HG03558 (cell line): ENCODE measurements around the gene ZNF200.

Experiments used
- ATAC-seq: cut with Tn5 transposase; IDR thresholded peaks from one replicate; pipeline ENCODE4 v1.9.1; 2021; ENCODE audit warnings: moderate number of reproducible peaks; ENCODE audit not compliant: unreplicated experiment; ENCODE audit errors: extremely low read depth

ZNF200 gene

DNA sequence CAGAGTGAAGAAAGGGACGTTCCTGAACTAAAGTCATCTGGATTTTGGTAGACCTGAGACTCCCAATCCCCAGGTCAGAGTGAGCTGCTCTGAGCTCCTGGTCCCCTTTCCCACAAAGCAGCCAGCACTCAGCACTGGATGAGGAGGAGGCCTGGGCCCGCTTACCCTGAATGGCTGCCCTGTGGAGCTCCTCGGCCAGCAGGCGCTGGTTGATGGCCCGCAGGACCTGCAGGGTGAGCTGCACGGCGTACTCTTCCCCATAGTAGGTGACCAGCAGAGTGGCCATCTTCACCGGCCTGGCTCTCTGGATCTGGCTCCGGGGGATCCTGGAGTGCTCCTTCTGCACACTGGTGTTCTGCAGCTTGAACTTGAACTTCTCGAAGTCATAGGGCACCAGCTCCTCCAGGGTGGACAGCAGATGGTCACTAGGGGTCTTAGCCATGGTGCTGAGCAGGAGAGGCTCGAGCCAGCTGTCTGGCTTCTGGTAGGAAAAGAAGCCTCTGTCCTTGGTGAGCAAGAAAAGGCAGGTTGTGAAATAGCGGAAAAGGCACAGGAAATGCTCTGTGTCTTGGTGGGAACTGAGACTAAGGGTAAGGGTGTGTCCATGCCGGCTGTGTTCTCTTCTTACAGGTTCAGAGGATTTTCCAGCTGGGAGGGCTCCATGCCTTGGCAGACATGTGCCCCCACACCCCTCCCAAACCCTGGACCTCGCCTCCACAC, 21.3 kb upstream of the ZNF200 start, which contains the start of gene MEFV:
Gene MEFV, minus strand, starts transcription at position 488 of the 720 bp plus-strand sequence. Its CDS starts 46 bp downstream, at position 442.
- no peak for ATAC-seq

DNA sequence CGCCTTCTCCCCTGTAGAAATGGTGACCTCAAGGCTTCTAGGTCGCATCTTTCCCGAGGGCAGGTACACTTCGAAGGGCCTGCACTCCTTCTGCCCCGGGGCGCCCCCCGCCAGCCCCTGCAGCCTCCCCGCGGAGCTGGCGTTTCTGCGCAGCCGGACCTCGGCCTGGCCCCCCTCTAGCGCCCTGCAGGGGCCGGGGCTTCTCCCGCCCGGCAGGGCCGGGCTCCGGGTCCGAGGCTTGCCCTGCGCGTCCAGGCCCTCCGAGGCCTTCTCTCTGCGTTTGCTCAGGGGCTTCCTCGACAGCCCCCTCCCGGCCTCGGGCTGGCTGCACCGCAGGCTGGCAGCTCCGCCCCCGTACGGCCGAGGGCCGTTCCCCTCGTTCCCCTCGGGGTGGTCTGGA, 19.4 kb upstream of the ZNF200 start:
- no peak for ATAC-seq

DNA sequence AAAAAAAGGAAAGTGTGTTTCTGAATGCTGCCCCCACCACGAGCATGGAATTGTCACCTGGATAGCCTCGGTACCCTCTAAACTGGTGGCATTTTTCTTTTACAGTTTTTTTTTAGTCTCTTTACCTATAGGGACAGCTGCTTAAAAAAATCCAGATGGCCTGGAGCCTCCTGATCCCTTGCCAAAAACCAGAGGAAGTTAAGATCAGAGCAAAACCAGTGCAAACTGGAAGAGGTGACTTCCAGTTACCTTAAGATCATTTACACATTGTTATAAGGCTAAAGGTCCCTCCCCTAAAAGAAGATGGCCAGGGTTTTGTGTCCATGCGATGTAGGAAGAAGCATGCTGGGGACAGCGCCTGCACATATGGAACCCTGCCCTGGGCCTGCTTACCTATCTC, 18.0 kb upstream of the ZNF200 start:
- no peak for ATAC-seq

DNA sequence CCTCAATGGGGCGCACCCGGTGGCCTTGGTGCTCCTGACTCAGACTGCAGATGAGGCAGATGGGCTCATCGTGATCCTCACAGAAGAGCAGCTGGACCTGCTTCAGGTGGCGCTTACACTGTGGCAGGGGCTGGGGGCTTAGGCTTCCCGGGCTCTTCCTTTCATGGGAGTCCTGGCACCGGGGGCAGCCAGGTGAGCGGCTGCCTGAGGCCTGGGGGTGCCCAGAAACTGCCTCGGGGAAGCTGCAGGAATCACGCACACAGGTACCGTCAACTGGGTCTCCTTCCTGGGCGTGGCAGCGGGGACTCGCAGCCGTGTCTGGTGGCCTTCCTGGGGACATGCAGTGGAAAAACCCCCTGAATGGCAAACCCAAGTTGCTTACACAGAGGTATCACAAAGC, 14.5 kb upstream of the ZNF200 start:
- no peak for ATAC-seq

DNA sequence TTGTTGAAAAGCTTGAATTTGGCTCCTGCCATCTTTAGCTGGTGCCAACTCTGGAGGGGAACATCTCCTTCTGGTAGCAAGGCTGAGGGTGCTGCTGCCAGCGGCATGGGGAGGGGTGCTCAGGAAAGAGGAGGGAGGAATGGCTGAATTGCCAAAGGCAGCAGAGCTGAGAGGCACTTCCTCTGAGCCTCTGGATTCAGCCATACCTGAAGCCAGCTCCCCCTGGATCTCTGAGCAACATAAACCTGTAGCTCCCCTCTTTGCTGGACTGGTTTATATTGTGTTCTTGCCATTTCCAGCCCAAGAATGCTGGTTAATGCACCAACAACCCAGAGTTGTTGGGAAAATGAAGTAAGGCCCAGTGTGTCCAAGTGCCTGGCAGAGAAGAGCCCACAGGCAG, 14.1 kb upstream of the ZNF200 start:
- ATAC-seq: no peak

DNA sequence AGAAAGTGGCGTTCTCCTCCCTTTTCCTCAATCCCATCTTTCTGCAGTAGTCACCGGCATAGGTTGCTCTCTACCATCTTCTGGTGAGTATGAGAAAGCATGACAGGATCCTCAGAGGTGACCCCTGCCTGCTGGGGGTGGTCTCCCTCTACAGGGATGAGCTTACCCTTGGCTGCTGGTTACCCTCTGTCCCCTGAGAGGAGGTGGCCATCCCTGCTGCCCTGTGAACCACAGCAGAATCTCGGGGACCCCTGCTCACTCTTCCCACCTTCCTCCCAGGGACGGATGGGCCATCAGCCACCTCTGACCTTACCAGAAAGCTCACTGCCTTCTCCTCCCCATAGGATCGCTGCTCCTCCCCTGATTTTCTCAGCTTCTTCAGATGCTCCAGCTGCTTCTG, 13.6 kb upstream of the ZNF200 start:
- ATAC-seq: no peak

DNA sequence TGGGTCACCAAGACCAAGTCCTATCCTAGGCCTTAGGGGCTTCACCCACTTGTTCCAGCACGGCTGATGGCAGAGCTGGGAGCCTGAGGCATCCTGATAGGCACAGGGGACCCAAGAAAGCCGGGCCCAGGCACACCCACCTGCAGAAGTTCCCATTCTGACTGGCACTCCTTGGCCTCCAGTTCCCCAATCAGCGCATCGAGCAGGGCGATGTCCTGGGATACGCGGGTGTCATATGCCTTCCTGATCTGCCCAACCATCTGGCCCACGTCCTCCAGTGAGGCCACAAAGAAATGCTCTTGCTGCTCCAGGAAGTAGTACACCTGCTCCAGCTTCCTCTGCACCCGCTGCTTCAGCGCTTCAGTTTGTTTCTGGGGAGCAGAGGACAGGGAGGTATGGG, 11.9 kb upstream of the ZNF200 start:
- ATAC-seq: no peak

DNA sequence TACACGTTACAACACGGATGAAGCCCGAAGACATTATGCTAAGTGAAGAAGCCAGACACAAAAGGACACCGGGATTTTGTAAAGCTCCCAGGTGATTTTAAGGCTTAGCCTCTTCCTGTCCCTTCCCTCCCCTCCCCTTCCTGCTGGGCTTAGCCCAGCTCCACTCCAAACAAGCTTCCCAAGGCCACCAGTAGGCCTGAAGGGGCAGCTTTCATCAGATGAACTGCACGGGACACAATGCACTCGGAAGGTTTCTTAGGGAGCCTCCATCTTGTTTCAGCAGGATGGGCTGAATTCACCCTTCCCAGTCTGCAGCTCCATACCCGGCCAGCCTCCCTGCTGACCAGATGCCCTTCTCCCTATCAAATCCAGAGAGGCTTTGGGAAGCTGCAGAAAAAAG, 11.0 kb upstream of the ZNF200 start:
- ATAC-seq: no peak

DNA sequence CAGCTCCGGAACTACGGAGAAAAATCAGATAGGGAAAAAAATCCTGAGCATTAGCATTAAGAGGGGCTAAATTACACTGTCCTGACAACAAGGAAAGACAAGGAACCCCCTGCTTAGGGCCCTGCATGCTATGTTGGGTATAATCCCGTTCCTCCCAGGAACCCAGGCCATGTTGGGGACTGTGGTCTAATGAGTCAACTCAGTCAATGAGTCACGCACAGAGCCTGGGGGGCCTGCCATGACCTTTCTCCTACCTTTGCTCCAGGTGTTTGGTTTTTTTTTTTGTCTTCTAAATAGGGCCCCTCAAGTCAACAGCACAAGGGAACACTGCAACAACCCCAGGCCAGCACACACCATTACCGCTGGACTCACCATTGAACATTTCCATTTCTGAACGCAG, 8.9 kb upstream of the ZNF200 start:
- no peak for ATAC-seq

DNA sequence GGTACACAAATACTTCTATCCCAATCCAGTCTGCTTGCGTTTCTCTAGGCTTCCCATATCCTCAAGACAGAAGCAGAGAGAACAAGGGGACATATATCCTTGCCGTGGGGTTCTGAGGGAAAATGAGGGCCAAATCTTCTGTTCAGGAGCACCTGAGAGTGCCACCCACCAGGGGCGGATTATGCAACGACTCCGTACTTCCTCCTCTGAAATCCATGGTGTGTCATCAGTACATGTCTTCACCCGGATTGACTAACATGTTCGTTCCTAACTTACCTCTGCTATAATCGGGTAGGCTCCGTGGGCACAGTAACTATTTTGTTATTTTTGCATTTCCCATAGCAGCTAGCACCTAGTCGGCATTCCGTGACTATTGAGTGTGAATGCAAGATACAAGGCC, 7.8 kb upstream of the ZNF200 start:
- no peak for ATAC-seq

DNA sequence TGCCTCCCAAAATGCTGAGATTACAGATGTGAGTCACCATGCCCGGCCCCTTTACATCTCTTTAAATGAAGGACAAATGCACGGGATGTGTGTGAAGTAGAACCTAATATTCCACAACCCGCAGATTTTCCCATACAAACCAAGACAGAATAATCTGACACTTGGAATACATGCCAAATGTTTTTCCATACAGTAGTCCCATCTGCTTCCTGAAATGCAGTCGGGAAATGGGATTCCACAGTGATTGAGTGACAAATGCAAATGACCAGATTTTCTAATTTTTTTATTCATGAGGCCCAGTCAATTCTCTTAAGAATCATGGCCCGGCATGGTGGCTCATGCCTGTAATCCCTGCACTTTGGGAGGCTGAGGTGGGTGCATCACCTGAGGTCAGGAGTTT, 6.8 kb upstream of the ZNF200 start:
- no peak for ATAC-seq

DNA sequence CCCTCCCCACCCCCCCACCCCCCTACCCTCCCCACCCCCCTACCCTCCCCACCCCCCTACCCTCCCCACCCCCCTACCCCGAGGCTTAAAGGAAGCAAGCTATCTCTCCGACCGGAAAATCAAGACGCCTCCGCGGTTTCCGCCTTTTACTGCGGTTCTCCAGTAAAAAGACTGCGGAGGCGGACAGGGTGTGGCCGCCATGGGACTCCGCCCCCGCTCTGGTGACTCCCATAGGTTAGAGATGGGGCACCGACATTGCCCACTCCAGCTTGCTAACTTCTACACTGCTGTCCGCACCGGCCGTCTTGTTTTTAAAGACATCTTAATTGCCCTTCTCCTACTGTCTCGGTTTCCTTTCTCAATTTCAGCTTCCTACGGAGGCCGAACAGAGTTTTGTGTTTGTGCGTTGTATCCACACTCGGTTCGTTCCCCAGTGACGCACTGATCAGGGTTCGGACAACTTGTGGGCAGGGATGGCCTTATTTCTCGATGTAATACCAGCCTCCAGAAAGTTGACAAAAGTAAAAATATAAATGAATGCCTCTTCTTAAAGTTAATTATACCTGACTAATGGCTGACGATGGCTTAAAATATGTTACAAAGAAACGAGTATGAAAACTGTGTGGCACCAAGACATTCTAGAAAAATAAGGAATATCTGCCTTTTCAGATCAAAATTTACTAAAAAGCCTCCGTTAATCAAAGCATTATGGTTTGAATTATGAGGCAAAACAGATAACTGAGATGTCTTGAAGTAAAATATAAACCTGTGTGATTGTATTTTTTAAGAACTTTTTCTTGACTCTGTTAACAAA, 1.1 kb upstream of the ZNF200 start:
- no peak for ATAC-seq

DNA sequence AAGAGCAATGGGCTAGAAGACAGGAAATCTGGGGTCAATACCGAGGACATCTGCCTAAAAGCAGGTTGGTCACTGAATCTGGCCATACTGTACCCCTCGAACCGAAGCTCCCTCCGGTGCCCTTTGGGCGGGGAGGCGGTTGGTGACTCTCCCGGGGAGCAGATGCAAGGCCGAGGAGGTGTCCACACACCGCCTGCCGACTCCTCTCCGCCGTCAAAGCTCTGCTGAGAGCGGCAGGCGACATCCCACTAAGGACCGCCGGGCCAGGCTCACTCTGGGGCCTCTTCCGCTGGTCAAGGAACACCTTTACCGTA, 458 bp downstream of the ZNF200 start:
- ATAC-seq: no peak

DNA sequence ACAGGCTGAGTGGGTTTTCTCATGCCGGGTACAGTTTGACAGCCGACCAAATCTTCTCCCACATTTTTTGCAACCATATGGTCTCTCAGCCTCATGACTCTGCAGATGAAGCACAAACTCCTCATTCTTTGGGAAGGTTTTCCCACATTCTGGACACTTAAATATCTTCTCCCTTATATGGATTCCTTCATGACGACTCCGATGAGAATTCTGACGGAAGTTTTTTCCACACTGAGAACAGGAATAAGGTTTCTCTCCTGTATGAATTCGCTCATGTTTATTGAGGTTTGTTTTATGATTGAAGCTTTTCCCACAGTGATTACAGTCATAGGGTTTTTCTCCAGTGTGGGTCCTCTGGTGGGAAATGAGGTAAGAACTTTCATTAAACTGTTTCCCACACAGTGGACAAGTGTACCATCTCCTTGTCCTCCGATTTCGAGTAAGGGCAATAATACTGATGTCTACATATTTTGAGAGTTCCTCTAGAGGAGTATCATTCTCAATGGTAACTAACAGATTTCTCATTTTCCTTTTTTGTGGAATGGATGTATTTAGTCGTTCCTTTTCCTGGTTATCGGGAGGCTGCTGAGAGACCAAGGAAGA, 10.9 kb downstream of the ZNF200 start:
- no peak for ATAC-seq

DNA sequence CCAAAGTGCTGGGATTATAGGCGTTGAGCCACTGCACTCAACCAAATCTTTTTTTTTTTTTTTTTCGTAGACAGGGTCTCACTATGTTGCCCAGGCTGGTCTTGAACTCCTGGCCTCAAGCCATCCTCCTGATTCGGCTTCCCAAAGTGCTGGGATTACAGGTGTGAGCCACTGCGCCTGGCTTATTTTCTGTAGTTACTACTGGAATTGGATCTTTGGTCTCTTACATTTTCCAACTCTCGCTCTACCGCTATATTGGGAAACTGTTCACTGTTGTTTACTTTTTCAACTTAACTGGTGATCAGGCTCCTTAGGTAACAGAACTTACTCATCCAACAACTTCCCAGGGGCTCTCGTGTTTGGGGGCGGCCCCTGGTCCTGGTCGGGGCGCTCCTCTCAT, 14.1 kb downstream of the ZNF200 start:
- ATAC-seq: no peak

DNA sequence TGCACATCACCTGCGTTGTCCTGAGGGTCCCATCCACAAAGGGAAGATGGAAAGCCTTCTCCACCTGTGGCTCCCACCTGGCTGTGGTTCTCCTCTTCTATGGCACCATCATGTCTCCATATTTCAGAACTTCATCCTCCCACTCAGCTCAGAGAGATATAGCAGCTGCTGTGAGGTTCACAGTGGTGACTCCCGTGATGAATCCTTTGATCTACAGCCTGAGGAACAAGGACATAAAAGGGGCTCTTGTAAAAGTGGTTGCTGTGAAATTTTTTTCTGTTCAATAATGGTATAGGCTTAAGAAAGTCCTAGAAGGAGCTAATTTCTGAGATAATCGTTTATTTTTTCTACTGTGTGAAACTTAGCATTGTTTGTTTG, 18.7 kb downstream of the ZNF200 start:
- ATAC-seq: no peak

DNA sequence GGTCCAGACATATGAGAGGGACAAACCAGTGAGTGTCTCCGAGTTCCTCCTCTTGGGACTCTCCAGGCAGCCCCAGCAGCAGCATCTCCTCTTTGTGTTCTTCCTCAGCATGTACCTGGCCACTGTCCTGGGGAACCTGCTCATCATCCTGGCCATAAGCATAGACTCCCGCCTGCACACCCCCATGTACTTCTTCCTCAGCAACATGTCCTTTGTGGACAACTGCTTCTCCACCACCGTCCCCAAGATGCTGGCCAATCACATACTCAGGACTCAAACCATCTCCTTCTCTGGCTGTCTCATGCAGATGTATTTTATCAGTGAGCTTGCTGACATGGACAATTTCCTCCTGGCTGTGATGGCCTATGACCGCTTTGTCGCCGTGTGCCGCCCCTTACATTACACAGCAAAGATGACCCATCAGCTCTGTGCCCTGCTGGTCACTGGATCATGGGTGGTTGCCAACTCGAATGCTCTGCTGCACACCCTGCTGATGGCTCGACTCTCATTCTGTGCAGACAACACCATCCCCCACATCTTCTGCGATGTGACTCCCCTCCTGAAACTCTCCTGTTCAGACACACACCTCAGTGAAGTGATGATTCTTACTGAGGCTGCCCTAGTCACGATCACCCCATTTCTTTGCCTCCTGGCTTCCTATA, 19.2 kb downstream of the ZNF200 start:
- ATAC-seq: no peak

DNA sequence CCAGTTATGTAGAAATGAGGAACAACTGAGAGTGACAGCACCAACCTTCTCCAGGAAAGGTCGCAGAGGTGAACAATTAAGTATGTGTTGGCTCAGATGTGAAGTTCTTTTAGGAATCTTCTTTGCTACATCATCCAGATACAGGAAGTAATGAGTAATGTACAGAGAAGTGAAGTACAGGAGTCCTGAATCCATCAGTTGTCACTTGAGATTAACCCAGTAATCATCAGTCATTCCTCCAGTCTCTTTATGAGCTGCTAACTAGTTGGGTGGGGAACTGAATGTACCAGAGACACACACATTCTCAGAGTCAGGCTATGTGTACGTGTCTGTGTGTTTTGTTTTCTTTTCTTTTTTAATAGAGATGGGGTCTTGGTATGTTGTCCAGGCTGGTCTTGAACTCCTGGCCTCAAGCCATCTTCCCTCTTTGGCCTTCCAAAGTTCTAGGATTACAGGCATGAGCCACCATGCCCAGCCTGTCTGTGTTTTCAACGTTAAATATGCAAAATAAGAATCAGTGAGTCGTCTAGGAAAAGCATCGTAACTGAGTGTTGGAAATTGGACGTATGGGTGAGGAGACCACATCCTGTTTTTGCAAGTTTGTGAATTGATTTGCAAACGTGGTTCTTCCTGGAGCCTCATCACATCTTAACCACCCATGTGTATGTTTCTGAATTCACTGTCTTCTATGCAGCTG, 19.9 kb downstream of the ZNF200 start:
- ATAC-seq: no peak

DNA sequence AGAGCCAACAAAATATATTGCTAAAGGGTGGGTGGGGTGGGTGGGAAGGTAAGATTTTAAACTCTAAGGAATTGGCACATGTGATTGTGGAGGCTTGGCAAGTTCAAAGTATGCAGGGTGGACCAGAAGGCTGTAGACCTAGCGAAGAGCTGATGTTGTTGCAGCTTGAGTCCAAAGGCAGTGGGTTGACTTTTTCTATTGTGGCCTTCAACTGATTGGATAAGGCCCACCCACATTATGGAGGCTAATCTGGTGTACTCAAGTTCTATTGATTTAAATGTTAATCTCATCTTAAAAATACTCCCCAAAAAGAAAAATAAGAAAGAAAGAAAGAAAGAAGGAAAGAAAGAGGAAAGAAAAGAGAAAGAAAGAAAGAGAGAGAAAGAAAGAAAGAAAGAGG, 22.4 kb downstream of the ZNF200 start:
- no peak for ATAC-seq

DNA sequence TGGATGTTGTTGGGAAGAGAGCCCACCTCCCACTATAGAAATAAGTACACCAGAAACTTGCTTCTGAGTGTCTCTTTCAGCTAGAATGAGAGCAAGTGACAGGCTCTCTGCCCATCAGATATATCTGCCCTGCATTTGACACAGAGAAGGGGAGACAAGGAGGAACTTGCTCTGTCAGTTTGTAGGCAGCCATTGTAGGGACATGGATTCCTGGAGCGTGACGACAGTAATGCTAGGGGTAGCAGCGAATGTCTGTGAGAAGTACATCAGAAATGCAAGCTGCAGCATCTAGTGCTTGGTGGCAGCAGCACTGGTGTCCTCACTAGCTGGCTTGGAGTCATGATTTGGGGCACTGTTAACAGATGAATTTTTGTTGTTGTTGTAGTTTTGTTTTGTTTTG, 23.0 kb downstream of the ZNF200 start:
- ATAC-seq: no peak
